Stimulated activated effector memory CD8-positive, alpha-beta T cell treated with anti-CD3 and anti-CD28 coated beads, Interleukin-12 subunit alpha, Interleukin-12 subunit beta, amount 100 ng/mL, for 72 hours (primary cell): ENCODE data around the gene LRMDA.
"Not testable (repeated sequence)": the region's sequence is repeated elsewhere in the genome, so short reads cannot be mapped to it uniquely, and the experiment has no call there.

Experiments used
- ATAC-seq: fragments of 150-1000 bp; cut with Tn5 transposase; 2 replicates; pipeline ENCODE4 v1.10.0; 2021
- DNase-seq, 2 donors: peaks; one replicate each; pipeline ENCODE4 v3.0.0; 2021 to 2022; ENCODE audit warnings: low spot score in 2 of 2
- H3K27ac Mint-ChIP-seq: one replicate; pipeline ENCODE4 v1.8.0; 2022; ENCODE audit warnings: mild to moderate bottlenecking, mixed read lengths
- H3K36me3 Mint-ChIP-seq: one replicate; pipeline ENCODE4 v1.8.0; 2022; ENCODE audit warnings: mild to moderate bottlenecking, mixed read lengths
- H3K4me1 Mint-ChIP-seq: one replicate; pipeline ENCODE4 v1.8.0; 2022; ENCODE audit warnings: mixed read lengths
- H3K4me3 Mint-ChIP-seq: one replicate; pipeline ENCODE4 v1.8.0; 2022; ENCODE audit warnings: mild to moderate bottlenecking, mixed read lengths
- H3K9me3 Mint-ChIP-seq: one replicate; pipeline ENCODE4 v1.8.0; 2022; ENCODE audit warnings: mixed read lengths

Gene LRMDA

DNA sequence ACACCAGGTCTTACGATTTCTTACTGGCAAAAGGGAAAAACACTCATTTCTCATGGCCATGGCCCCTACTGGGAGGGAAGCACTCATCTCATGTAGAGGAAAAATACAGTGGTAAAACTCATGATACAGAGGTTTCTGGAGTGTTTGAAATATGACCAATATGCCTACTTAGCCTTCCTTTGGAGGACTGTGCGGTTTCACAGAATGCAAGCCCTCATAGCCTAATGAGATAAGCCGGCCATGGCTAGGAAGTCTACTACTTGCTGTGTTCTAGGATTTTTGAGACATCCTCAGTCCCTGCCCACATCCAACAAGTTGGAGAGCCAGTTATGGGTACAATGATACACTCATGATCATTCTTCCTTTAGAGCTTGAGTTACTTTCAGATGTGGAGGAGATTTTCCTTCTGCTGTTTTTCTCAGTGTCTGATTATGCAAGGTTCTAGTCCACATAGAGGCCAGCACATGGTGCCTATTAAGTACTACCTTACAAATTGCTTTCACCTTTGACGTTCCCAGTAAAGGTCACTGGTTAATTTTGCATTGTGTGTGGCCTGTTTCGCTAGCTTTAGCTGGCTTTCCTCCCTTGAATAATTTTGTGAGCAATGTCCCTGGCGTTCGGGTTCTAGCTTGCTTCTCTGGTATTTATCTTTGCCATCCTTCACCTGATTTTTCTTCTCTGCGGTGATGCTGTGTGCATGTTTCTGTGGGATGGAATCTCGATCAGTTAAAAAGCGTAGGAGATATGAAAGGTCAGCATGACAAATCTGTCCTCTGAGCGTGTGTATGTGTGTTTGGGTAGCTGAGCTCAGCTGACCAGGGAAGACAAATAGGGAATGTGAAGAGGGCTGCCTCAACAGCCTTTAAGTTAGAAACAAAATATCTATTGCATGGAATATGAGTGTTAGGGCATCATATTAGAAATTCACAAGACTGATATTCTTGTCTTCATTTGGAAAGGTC lies 295.4 kb downstream of the LRMDA start:
- H3K9me3 Mint-ChIP-seq: no peaks in the 10 kb centered on the region
- no peak overlapping the region for H3K27ac Mint-ChIP-seq
- no peaks in the 10 kb centered on the region for H3K36me3 Mint-ChIP-seq
- ATAC-seq (no peak), DNase-seq (no peak)
- H3K4me1 Mint-ChIP-seq: no peaks in the 10 kb centered on the region
- H3K4me3 Mint-ChIP-seq: no peak overlapping the region

DNA sequence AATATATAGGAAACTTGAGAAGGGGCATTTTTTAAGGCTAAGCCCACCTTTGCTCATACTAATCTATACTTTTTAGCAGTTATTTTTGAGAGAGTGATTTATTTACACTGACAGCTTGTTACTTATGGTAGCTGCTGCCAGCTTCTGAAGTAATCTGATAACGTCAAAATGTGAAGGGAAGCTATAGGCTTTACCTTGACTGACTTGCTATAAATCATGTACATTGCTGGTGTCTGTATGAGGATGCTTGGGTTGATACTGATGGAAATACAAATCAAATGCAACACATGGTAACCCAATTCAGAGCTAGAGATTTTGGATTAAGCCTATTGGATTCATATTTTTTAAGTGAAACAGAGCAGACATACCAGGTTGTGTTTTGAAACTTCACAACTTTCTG lies 299.4 kb downstream of the LRMDA start:
- Mint-ChIP-seq H3K4me3 (no peak overlapping the region), H3K9me3 (no peaks in the 10 kb centered on the region), H3K36me3 (no peaks in the 10 kb centered on the region), H3K27ac (no peak overlapping the region), H3K4me1 (no peaks in the 10 kb centered on the region)
- ATAC-seq: no peak
- no peak for DNase-seq

GRCh38 chr10:75733135-75733890 lies 301.9 kb downstream of the LRMDA start:
- no peaks in the 10 kb centered on the region for H3K36me3 Mint-ChIP-seq
- no peak overlapping the region for H3K4me3 Mint-ChIP-seq
- no peaks in the 10 kb centered on the region for H3K9me3 Mint-ChIP-seq
- H3K4me1 Mint-ChIP-seq: no peaks in the 10 kb centered on the region
- no peak for ATAC-seq
- H3K27ac Mint-ChIP-seq: no peak overlapping the region
- DNase-seq: no peak

DNA sequence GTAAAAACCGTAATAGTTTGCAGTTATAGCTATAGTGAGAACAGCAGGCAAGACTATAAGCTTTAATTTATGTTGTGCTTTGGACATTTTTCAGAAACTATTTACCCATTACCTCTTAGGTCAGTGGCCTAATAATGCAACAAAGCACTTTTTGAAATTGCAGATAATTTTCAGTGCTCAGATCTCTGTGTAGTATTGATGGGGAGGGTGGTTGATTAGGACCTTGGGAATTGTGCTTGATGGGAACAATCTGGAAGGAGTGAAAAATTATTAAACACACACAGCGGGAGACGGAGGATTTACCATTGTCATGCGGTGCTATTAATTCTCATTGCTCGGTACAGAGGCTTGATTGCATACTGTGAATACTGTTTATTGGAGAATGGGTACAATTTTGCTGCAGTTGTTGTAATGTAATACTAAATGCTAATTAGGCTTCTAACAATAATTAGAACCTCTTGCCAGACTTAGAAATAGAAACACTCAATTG lies 304.8 kb downstream of the LRMDA start:
- Mint-ChIP-seq H3K27ac (no peak overlapping the region), H3K9me3 (no peaks in the 10 kb centered on the region), H3K4me1 (no peaks in the 10 kb centered on the region), H3K36me3 (no peaks in the 10 kb centered on the region), H3K4me3 (no peak overlapping the region)
- no peak for ATAC-seq
- no peak for DNase-seq

DNA sequence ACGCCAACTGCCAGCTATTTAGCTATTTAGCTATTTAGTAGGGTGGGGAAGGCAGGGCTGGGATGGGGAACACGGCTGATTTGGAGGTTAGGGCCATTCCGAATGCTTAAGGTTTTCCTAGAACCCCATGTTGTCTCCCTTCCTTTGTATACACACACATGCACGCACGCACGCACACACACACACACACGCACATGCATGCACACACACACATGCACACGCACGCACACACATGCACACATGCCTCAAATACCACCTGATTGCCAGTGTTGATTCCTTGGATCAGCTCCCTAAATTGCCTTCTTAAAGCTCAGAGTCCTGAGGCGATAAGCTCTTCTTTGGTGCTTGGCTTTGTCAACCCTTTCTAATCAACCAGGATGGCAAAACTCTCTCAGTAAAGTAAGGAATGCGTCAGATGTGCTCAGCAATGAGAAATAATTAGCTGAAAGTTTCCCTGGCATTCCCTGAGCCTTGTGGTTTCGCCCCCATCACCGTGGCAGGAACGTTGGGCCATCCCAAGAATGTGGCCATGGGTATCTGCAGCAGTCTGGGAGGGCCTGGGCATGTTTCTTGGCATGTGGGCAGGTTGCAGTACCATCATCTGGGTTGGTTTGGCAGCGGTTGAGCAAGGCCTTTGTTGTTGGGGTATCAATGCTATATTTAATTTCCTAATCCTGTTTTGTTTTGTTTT lies 305.6 kb downstream of the LRMDA start:
- H3K36me3 Mint-ChIP-seq: no peaks in the 10 kb centered on the region

DNA sequence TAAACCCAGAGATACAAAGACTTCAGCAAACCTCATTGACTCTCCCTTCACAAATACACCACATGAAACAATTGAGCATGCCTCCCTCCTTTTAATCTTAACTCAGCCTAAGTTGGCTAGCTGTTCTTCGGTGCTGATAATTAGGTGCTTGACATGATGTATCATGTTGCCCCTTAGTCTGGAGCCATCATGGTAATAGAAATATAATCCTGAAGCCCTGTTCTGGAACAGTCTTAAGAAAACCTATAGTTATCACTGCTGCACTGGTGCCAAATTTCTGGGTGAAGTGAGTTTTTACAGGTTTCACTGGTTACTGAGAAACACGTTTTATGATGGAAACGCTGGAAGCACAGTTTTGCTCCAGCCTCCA lies 306.1 kb downstream of the LRMDA start:
- DNase-seq (no peak), ATAC-seq (no peak)
- H3K27ac Mint-ChIP-seq: no peak overlapping the region
- no peaks in the 10 kb centered on the region for H3K36me3 Mint-ChIP-seq
- no peaks in the 10 kb centered on the region for H3K9me3 Mint-ChIP-seq
- no peaks in the 10 kb centered on the region for H3K4me1 Mint-ChIP-seq
- no peak overlapping the region for H3K4me3 Mint-ChIP-seq

More for the DNA sequence above, 305.6 kb downstream of the LRMDA start:
- Mint-ChIP-seq H3K4me3 (no peak overlapping the region), H3K9me3 (no peaks in the 10 kb centered on the region), H3K27ac (no peak overlapping the region), H3K4me1 (no peaks in the 10 kb centered on the region)
- no peak for DNase-seq
- ATAC-seq: no peak

GRCh38 chr10:75738924-75739323 lies 307.5 kb downstream of the LRMDA start:
- no peaks in the 10 kb centered on the region for H3K4me1 Mint-ChIP-seq
- H3K27ac Mint-ChIP-seq: no peak overlapping the region
- no peak for ATAC-seq
- H3K4me3 Mint-ChIP-seq: no peak overlapping the region
- no peak for DNase-seq
- no peaks in the 10 kb centered on the region for H3K9me3 Mint-ChIP-seq
- H3K36me3 Mint-ChIP-seq: no peaks in the 10 kb centered on the region

GRCh38 chr10:75739414-75740143 lies 308.2 kb downstream of the LRMDA start:
- Mint-ChIP-seq H3K4me1 (no peaks in the 10 kb centered on the region), H3K9me3 (no peaks in the 10 kb centered on the region), H3K36me3 (no peaks in the 10 kb centered on the region), H3K4me3 (no peak overlapping the region), H3K27ac (no peak overlapping the region)
- no peak for DNase-seq
- no peak for ATAC-seq

GRCh38 chr10:75740541-75740940 lies 309.1 kb downstream of the LRMDA start:
- H3K4me3 Mint-ChIP-seq: no peak overlapping the region
- no peaks in the 10 kb centered on the region for H3K9me3 Mint-ChIP-seq

GRCh38 chr10:75742355-75742754 lies 310.9 kb downstream of the LRMDA start:
- ATAC-seq (no peak), DNase-seq (no peak)
- no peaks in the 10 kb centered on the region for H3K4me1 Mint-ChIP-seq
- H3K27ac Mint-ChIP-seq: no peak overlapping the region
- H3K4me3 Mint-ChIP-seq: no peak overlapping the region
- no peaks in the 10 kb centered on the region for H3K36me3 Mint-ChIP-seq
- no peaks in the 10 kb centered on the region for H3K9me3 Mint-ChIP-seq

More at GRCh38 chr10:75740541-75740940, 309.1 kb downstream of the LRMDA start:
- ATAC-seq: no peak
- DNase-seq: no peak
- Mint-ChIP-seq H3K4me1 (no peaks in the 10 kb centered on the region), H3K27ac (no peak overlapping the region), H3K36me3 (no peaks in the 10 kb centered on the region)

GRCh38 chr10:75743291-75743778 lies 311.9 kb downstream of the LRMDA start:
- DNase-seq: no peak
- no peak for ATAC-seq

GRCh38 chr10:75744261-75744660 lies 312.8 kb downstream of the LRMDA start:
- ATAC-seq: no peak
- DNase-seq: no peak
- Mint-ChIP-seq H3K4me1 (no peaks in the 10 kb centered on the region), H3K4me3 (no peak overlapping the region), H3K27ac (no peak overlapping the region), H3K9me3 (no peaks in the 10 kb centered on the region), H3K36me3 (no peaks in the 10 kb centered on the region)

More at GRCh38 chr10:75743291-75743778, 311.9 kb downstream of the LRMDA start:
- no peaks in the 10 kb centered on the region for H3K9me3 Mint-ChIP-seq
- no peaks in the 10 kb centered on the region for H3K4me1 Mint-ChIP-seq
- H3K4me3 Mint-ChIP-seq: no peak overlapping the region
- no peak overlapping the region for H3K27ac Mint-ChIP-seq
- no peaks in the 10 kb centered on the region for H3K36me3 Mint-ChIP-seq

GRCh38 chr10:75746356-75746755 lies 314.9 kb downstream of the LRMDA start:
- no peaks in the 10 kb centered on the region for H3K9me3 Mint-ChIP-seq
- ATAC-seq (no peak), DNase-seq (no peak)
- H3K4me1 Mint-ChIP-seq: no peaks in the 10 kb centered on the region
- no peak overlapping the region for H3K4me3 Mint-ChIP-seq
- no peaks in the 10 kb centered on the region for H3K36me3 Mint-ChIP-seq
- H3K27ac Mint-ChIP-seq: no peak overlapping the region

GRCh38 chr10:75750093-75750875 lies 318.9 kb downstream of the LRMDA start:
- H3K36me3 Mint-ChIP-seq, H3K4me1 Mint-ChIP-seq, H3K4me3 Mint-ChIP-seq, H3K9me3 Mint-ChIP-seq, H3K27ac Mint-ChIP-seq, DNase-seq, ATAC-seq: not testable (repeated sequence)
